ENCODE data around the gene C14orf119.

- TF ChIP-seq CTCF (IDR thresholded peaks at IDR 0.05) (no peak), POLR2AphosphoS5 (IDR thresholded peaks at IDR 0.05) (no peak), POLR2A (IDR thresholded peaks at IDR 0.05) (no peak)
Observed at GRCh38 chr14:23067847-23068788, 27.2 kb upstream of the C14orf119 start.

Data from stomach (tissue), 4 donors.